ENCODE data around the gene ACBD6.
A peak's percentile ranks its signal among the peaks of the same experiment; 100 is the strongest.

The ACBD6 gene

GRCh38 chr1:180370188-180370587 is 132.2 kb downstream of the ACBD6 start:
- no peak for DNase-seq (ENCODE audit: low spot score)

GRCh38 chr1:180369061-180369460 is 133.3 kb downstream of the ACBD6 start:
- no peak for DNase-seq (ENCODE audit: low spot score)

GRCh38 chr1:180366371-180367068 is 135.9 kb downstream of the ACBD6 start:
- no peak for DNase-seq (ENCODE audit: low spot score)

- no peak for DNase-seq (ENCODE audit: low spot score)
Observed at GRCh38 chr1:180365039-180365438, 137.3 kb downstream of the ACBD6 start.

- no peak for DNase-seq (ENCODE audit: low spot score)
Observed at GRCh38 chr1:180363246-180363995, 139.0 kb downstream of the ACBD6 start.

GRCh38 chr1:180360333-180361075 is 141.9 kb downstream of the ACBD6 start:
- DNase-seq (ENCODE audit: low spot score), result no peak

- DNase-seq (ENCODE audit: low spot score), result peak; percentile 13
Observed at GRCh38 chr1:180358649-180359048, 143.7 kb downstream of the ACBD6 start.

- DNase-seq (ENCODE audit: low spot score), result no peak
Observed at GRCh38 chr1:180353945-180354344, 148.4 kb downstream of the ACBD6 start.

GRCh38 chr1:180352588-180352987 is 149.8 kb downstream of the ACBD6 start:
- no peak for DNase-seq (ENCODE audit: low spot score)

- no peak for DNase-seq (ENCODE audit: low spot score)
Observed at GRCh38 chr1:180352021-180352420, 150.4 kb downstream of the ACBD6 start.

GRCh38 chr1:180345148-180345547 is 157.2 kb downstream of the ACBD6 start:
- DNase-seq (ENCODE audit: low spot score), result no peak

GRCh38 chr1:180343921-180344769 is 158.2 kb downstream of the ACBD6 start:
- DNase-seq (ENCODE audit: low spot score), result peak; percentile 25

- no peak for DNase-seq (ENCODE audit: low spot score)
Observed at GRCh38 chr1:180327089-180327488, 175.3 kb downstream of the ACBD6 start.

- no peak for DNase-seq (ENCODE audit: low spot score)
Observed at GRCh38 chr1:180312926-180313325, 189.5 kb downstream of the ACBD6 start.

- no peak for DNase-seq (ENCODE audit: low spot score)
Observed at GRCh38 chr1:180311011-180311730, 191.2 kb downstream of the ACBD6 start.

- no peak for DNase-seq (ENCODE audit: low spot score)
Observed at GRCh38 chr1:180310095-180310494, 192.3 kb downstream of the ACBD6 start.

- DNase-seq (ENCODE audit: low spot score), result no peak
Observed at GRCh38 chr1:180309338-180309737, 193.0 kb downstream of the ACBD6 start.

- DNase-seq (ENCODE audit: low spot score), result no peak
Observed at GRCh38 chr1:180301135-180301742, 201.1 kb downstream of the ACBD6 start.

GRCh38 chr1:180299479-180300221 is 202.7 kb downstream of the ACBD6 start:
- no peak for DNase-seq (ENCODE audit: low spot score)

GRCh38 chr1:180295999-180296398 is 206.4 kb downstream of the ACBD6 start:
- no peak for DNase-seq (ENCODE audit: low spot score)

All from pons (tissue), 1 donor.